ENCODE measurements around the gene G2E3. TPM values are rescaled to one million over a fixed set of nuclear protein-coding genes. Genes with fewer than 3 reads are reported as not detected.

G2E3 gene
- total and polyA plus RNA-seq, 8 donors: 16.8 to 39.4 (median 32.4) TPM

- Histone ChIP-seq H3K27ac (no peak overlapping the region), H3K9me3 (no peaks in the 10 kb centered on the region), H3K4me3 (no peak overlapping the region), H3K36me3 (peaks cover 0 to 81% of the 10 kb centered on the region in 2 donors), H3K27me3 (no peaks in the 10 kb centered on the region), H3K4me1 (peaks cover 0 to 8% of the 10 kb centered on the region in 2 donors)
- DNase-seq: no peak
- intact Hi-C loops (cut with DNase I): loop anchor here in 1 of 2 donors (10.0 kb wide), 1 partner anchor 250 kb away; no protein-coding TSS in a partner anchor
- no peak for TF ChIP-seq CTCF (IDR thresholded peaks at IDR 0.05)
- ATAC-seq: no peak
Measured at GRCh38 chr14:30655124-30655523, 96.2 kb downstream of the G2E3 start.

GRCh38 chr14:30655658-30656057 is 96.7 kb downstream of the G2E3 start:
- Histone ChIP-seq H3K9me3 (no peaks in the 10 kb centered on the region), H3K4me1 (peaks cover 0 to 8% of the 10 kb centered on the region in 2 donors), H3K27ac (no peak overlapping the region), H3K36me3 (peaks cover 0 to 80% of the 10 kb centered on the region in 2 donors), H3K4me3 (no peak overlapping the region), H3K27me3 (no peaks in the 10 kb centered on the region)
- no peak for TF ChIP-seq CTCF (IDR thresholded peaks at IDR 0.05)
- intact Hi-C loops (cut with DNase I): loop anchor here in 1 of 2 donors (10.0 kb wide), 1 partner anchor 249 kb away; no protein-coding TSS in a partner anchor
- ATAC-seq (no peak), DNase-seq (no peak)

- H3K27me3 ChIP-seq: no peaks in the 10 kb centered on the region
- peak in 2 of 4 donors; percentile 12 to 30 for DNase-seq
- TF ChIP-seq CTCF (IDR thresholded peaks at IDR 0.05): peak; percentile 46 to 52
- peak; percentile 89 for ATAC-seq
- H3K27ac ChIP-seq: no peak overlapping the region
- H3K36me3 ChIP-seq: peaks cover 0 to 81% of the 10 kb centered on the region in 2 donors
- H3K4me3 ChIP-seq: no peak overlapping the region
- no peaks in the 10 kb centered on the region for H3K9me3 ChIP-seq
- intact Hi-C loops (cut with DNase I): loop anchor here in 1 of 2 donors (10.0 kb wide), 1 partner anchor 249 kb away; no protein-coding TSS in a partner anchor
- H3K4me1 ChIP-seq: peaks cover 0 to 8% of the 10 kb centered on the region in 2 donors
Measured at GRCh38 chr14:30656190-30656632, 97.3 kb downstream of the G2E3 start.

GRCh38 chr14:30657050-30657449 is 98.1 kb downstream of the G2E3 start:
- Histone ChIP-seq H3K4me1 (peaks cover 0 to 8% of the 10 kb centered on the region in 2 donors), H3K9me3 (no peaks in the 10 kb centered on the region), H3K4me3 (no peak overlapping the region), H3K27ac (peak overlapping the region in 1 of 2 donors; percentile 9), H3K27me3 (no peaks in the 10 kb centered on the region), H3K36me3 (peaks cover 0 to 76% of the 10 kb centered on the region in 2 donors)
- no peak for TF ChIP-seq CTCF (IDR thresholded peaks at IDR 0.05)
- DNase-seq (no peak), ATAC-seq (peak; percentile 54)
- intact Hi-C loops (cut with DNase I): loop anchor here in 1 of 2 donors (10.0 kb wide), 1 partner anchor 248 kb away; no protein-coding TSS in a partner anchor

GRCh38 chr14:30657606-30658163 is 98.7 kb downstream of the G2E3 start:
- DNase-seq: no peak
- peak in 1 of 2 donors; percentile 30 for TF ChIP-seq CTCF (IDR thresholded peaks at IDR 0.05)
- no peaks in the 10 kb centered on the region for H3K27me3 ChIP-seq
- peaks cover 0 to 8% of the 10 kb centered on the region in 2 donors for H3K4me1 ChIP-seq
- no peak overlapping the region for H3K4me3 ChIP-seq
- intact Hi-C loops (cut with DNase I): loop anchor here in 1 of 2 donors (10.0 kb wide), 1 partner anchor 247 kb away; no protein-coding TSS in a partner anchor
- peak; percentile 22 for ATAC-seq
- H3K9me3 ChIP-seq: no peaks in the 10 kb centered on the region
- H3K27ac ChIP-seq: no peak overlapping the region
- H3K36me3 ChIP-seq: peaks cover 0 to 70% of the 10 kb centered on the region in 2 donors
